ENCODE results near the gene CARMIL1. TPM values are rescaled to one million over a fixed set of nuclear protein-coding genes. Genes with fewer than 3 reads are reported as not detected.

The CARMIL1 gene
- total RNA-seq, 1 experiment from 2014 or later = 25.9 TPM

- Histone ChIP-seq H3K36me3 (ENCODE audit: control insufficient read depth, insufficient read depth, low read length) (no peaks in the 10 kb centered on the region), H3K9me3 (no peaks in the 10 kb centered on the region), H3K4me3 (ENCODE audit: low read depth, low read length) (no peak overlapping the region), H3K27me3 (replicated peaks; ENCODE audit: control insufficient read depth, insufficient read depth, low read length) (no peaks in the 10 kb centered on the region), H3K4me1 (peaks cover 8% of the 10 kb centered on the region)
- H3K27ac Mint-ChIP-seq (ENCODE audit: unreplicated experiment) = no peak overlapping the region
- H3K4me1 Mint-ChIP-seq (ENCODE audit: low read depth, unreplicated experiment) = peaks cover 18% of the 10 kb centered on the region
- TF ChIP-seq CTCF (IDR thresholded peaks at IDR 0.05; ENCODE audit: insufficient read depth in 1 of 2, low read depth in 1 of 2, low read length in 1 of 2, severe bottlenecking in 1 of 2, unreplicated experiment in 1 of 2) = no peak
- intact Hi-C loops (cut with micrococcal nuclease; ENCODE audit: unreplicated experiment) = no loop called here
- DNase-seq = no peak
- ChIA-PET POLR2A (no interaction called here), CTCF (no interaction called here)
- no TSS peak for BruUV-seq (replicated peaks)
- no peak overlapping the region for H3K4me3 Mint-ChIP-seq (ENCODE audit: unreplicated experiment)
- no peaks in the 10 kb centered on the region for H3K36me3 Mint-ChIP-seq (ENCODE audit: insufficient read depth, unreplicated experiment)
- H3K27me3 Mint-ChIP-seq (ENCODE audit: insufficient read depth, unreplicated experiment) = no peaks in the 10 kb centered on the region
- H3K9me3 Mint-ChIP-seq (ENCODE audit: unreplicated experiment) = no peaks in the 10 kb centered on the region
Measured at GRCh38 chr6:25275436-25275835, 3.7 kb upstream of the CARMIL1 start.

DNA sequence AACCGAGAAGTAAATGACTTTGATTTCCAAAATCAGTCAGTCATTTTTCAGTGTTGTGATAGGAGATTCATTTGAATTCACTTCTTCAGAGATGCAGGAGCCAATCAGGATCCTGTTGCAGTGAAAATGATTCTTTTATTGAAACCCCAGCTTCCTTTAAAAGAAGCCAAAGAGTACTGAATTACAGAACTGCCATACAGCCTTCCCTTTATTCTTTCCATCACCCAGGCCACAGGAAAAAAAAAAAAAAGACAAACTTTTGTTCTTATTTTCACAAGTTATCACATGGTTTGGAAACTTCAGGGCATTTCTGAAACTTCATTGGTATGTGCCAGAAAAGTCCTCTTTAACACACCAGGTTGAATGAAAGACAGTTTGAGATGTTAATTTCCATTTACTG lies 1.8 kb upstream of the CARMIL1 start:
- DNase-seq = no peak
- peaks cover 8% of the 10 kb centered on the region for H3K4me1 ChIP-seq
- H3K4me3 ChIP-seq (ENCODE audit: low read depth, low read length) = no peak overlapping the region
- H3K4me3 Mint-ChIP-seq (ENCODE audit: unreplicated experiment) = no peak overlapping the region
- peaks cover 28% of the 10 kb centered on the region for H3K4me1 Mint-ChIP-seq (ENCODE audit: low read depth, unreplicated experiment)
- ChIA-PET CTCF (interaction anchor here (0.6 to 0.9 kb wide), 3 partner anchors 12 to 244 kb away, joined by 3 to 4 read pairs (median 3); no protein-coding TSS in a partner anchor), POLR2A (no interaction called here)
- no peak overlapping the region for H3K27ac Mint-ChIP-seq (ENCODE audit: unreplicated experiment)
- H3K9me3 Mint-ChIP-seq (ENCODE audit: unreplicated experiment) = no peaks in the 10 kb centered on the region
- no peaks in the 10 kb centered on the region for H3K36me3 Mint-ChIP-seq (ENCODE audit: insufficient read depth, unreplicated experiment)
- TF ChIP-seq CTCF (IDR thresholded peaks at IDR 0.05; ENCODE audit: insufficient read depth in 1 of 2, low read depth in 1 of 2, low read length in 1 of 2, severe bottlenecking in 1 of 2, unreplicated experiment in 1 of 2) = no peak
- no peaks in the 10 kb centered on the region for H3K27me3 Mint-ChIP-seq (ENCODE audit: insufficient read depth, unreplicated experiment)
- BruUV-seq (replicated peaks) = no TSS peak
- H3K36me3 ChIP-seq (ENCODE audit: control insufficient read depth, insufficient read depth, low read length) = no peaks in the 10 kb centered on the region
- H3K27me3 ChIP-seq (replicated peaks; ENCODE audit: control insufficient read depth, insufficient read depth, low read length) = no peaks in the 10 kb centered on the region
- H3K9me3 ChIP-seq = no peaks in the 10 kb centered on the region
- intact Hi-C loops (cut with micrococcal nuclease; ENCODE audit: unreplicated experiment) = no loop called here

DNA sequence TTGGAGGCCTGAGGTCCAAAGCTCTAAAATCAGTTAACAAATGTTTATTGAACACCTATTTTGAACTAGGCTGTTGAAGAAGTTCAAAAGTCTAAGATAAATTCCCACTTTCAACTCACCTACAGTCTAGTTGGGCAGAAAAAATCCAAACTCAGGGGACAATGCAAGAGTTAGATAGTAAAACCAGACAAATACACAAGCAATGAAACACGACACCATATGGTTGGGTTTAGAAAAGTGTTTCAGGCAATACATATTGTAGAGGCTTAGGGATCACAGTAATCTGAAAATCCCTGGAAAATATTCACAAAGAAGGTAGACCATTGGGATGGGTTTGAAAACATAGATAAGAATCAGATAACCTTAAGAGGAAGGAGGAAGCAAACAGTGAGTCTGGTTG lies 1.3 kb upstream of the CARMIL1 start:
- Histone ChIP-seq H3K27me3 (replicated peaks; ENCODE audit: control insufficient read depth, insufficient read depth, low read length) (no peaks in the 10 kb centered on the region), H3K36me3 (ENCODE audit: control insufficient read depth, insufficient read depth, low read length) (no peaks in the 10 kb centered on the region), H3K9me3 (no peaks in the 10 kb centered on the region), H3K4me3 (ENCODE audit: low read depth, low read length) (no peak overlapping the region), H3K4me1 (peaks cover 8% of the 10 kb centered on the region)
- intact Hi-C loops (cut with micrococcal nuclease; ENCODE audit: unreplicated experiment) = loop anchor here (1.0 to 2.0 kb wide), 4 partner anchors 35 to 212 kb away; no protein-coding TSS in a partner anchor
- peaks cover 33% of the 10 kb centered on the region for H3K4me1 Mint-ChIP-seq (ENCODE audit: low read depth, unreplicated experiment)
- CTCF ChIA-PET = interaction anchor here (0.6 to 2.2 kb wide), 8 partner anchors 12 to 281 kb away, joined by 3 to 38 read pairs (median 4); no protein-coding TSS in a partner anchor
- DNase-seq = no peak
- H3K36me3 Mint-ChIP-seq (ENCODE audit: insufficient read depth, unreplicated experiment) = no peaks in the 10 kb centered on the region
- H3K4me3 Mint-ChIP-seq (ENCODE audit: unreplicated experiment) = peak overlapping the region; percentile 95
- BruUV-seq (replicated peaks) = TSS peak; percentile 59
- no peaks in the 10 kb centered on the region for H3K9me3 Mint-ChIP-seq (ENCODE audit: unreplicated experiment)
- no peak for TF ChIP-seq CTCF (IDR thresholded peaks at IDR 0.05; ENCODE audit: insufficient read depth in 1 of 2, low read depth in 1 of 2, low read length in 1 of 2, severe bottlenecking in 1 of 2, unreplicated experiment in 1 of 2)
- POLR2A ChIA-PET = no interaction called here
- peak overlapping the region; percentile 53 for H3K27ac Mint-ChIP-seq (ENCODE audit: unreplicated experiment)
- no peaks in the 10 kb centered on the region for H3K27me3 Mint-ChIP-seq (ENCODE audit: insufficient read depth, unreplicated experiment)

All from Caco-2 (cell line).